Measurements from ENCODE around the gene NEIL1. TPM values are rescaled to one million over a fixed set of nuclear protein-coding genes. Genes with fewer than 3 reads are reported as not detected.

The NEIL1 gene
- total and polyA plus RNA-seq, 8 donors: 9.1 to 97.5 (median 23.2) TPM

- Histone ChIP-seq H3K36me3 (no peaks in the 10 kb centered on the region), H3K4me3 (no peak overlapping the region), H3K4me1 (peaks cover 0 to 7% (median 0%) of the 10 kb centered on the region in 3 donors), H3K27ac (no peak overlapping the region), H3K27me3 (no peaks in the 10 kb centered on the region), H3K9me3 (no peaks in the 10 kb centered on the region)
- no peak for DNase-seq
- TF ChIP-seq CTCF (IDR thresholded peaks at IDR 0.05): no peak
- ATAC-seq: no peak
- intact Hi-C loops (cut with DNase I): no loop called here
- no peak for FAIRE-seq
- WGBS, 2 donors: 88 to 89% methylated on average over 7 to 9 of the region's 9 CpGs
These were observed 3.2 kb downstream of the NEIL1 start for GRCh38 chr15:75349851-75350588.

GRCh38 chr15:75350601-75351361 lies 3.9 kb downstream of the NEIL1 start:
- TF ChIP-seq CTCF (IDR thresholded peaks at IDR 0.05): no peak
- ATAC-seq (no peak), FAIRE-seq (no peak), DNase-seq (no peak)
- Histone ChIP-seq H3K27ac (no peak overlapping the region), H3K4me1 (peaks cover 0 to 7% (median 0%) of the 10 kb centered on the region in 3 donors), H3K36me3 (peaks cover 0 to 2% (median 0%) of the 10 kb centered on the region in 3 donors), H3K9me3 (no peaks in the 10 kb centered on the region), H3K4me3 (no peak overlapping the region), H3K27me3 (no peaks in the 10 kb centered on the region)
- intact Hi-C loops (cut with DNase I): no loop called here
- 82 to 86% methylated on average over 7 of the region's 7 CpGs for WGBS, 2 donors

GRCh38 chr15:75352186-75353080 lies 5.6 kb downstream of the NEIL1 start:
- Histone ChIP-seq H3K4me1 (peaks cover 0 to 7% (median 0%) of the 10 kb centered on the region in 3 donors), H3K27ac (no peak overlapping the region), H3K9me3 (no peaks in the 10 kb centered on the region), H3K36me3 (peaks cover 0 to 13% (median 8%) of the 10 kb centered on the region in 3 donors), H3K4me3 (no peak overlapping the region), H3K27me3 (no peaks in the 10 kb centered on the region)
- TF ChIP-seq CTCF (IDR thresholded peaks at IDR 0.05): no peak
- intact Hi-C loops (cut with DNase I): no loop called here
- 89 to 90% methylated on average over 16 of the region's 16 CpGs for WGBS, 2 donors
- FAIRE-seq (no peak), DNase-seq (no peak), ATAC-seq (no peak)

GRCh38 chr15:75353604-75354003 lies 6.8 kb downstream of the NEIL1 start:
- H3K36me3 ChIP-seq: peaks cover 0 to 13% (median 8%) of the 10 kb centered on the region in 3 donors
- DNase-seq (no peak), FAIRE-seq (no peak), ATAC-seq (no peak)
- no peak for TF ChIP-seq CTCF (IDR thresholded peaks at IDR 0.05)
- H3K4me3 ChIP-seq: no peak overlapping the region
- WGBS, 2 donors: 89 to 90% methylated on average over 7 of the region's 7 CpGs
- H3K27ac ChIP-seq: no peak overlapping the region
- H3K4me1 ChIP-seq: peaks cover 0 to 7% (median 0%) of the 10 kb centered on the region in 3 donors
- H3K27me3 ChIP-seq: no peaks in the 10 kb centered on the region
- H3K9me3 ChIP-seq: no peaks in the 10 kb centered on the region
- intact Hi-C loops (cut with DNase I): no loop called here

Measured in pancreas (tissue), 10 donors.